Measurements from ENCODE around the gene TSNAXIP1. TPM values are rescaled to one million over a fixed set of nuclear protein-coding genes. Genes with fewer than 3 reads are reported as not detected.

Gene TSNAXIP1
- total RNA-seq, 3 donors from 2014 or later (not counting 1 experiment from before 2014, with no cell fraction given): 0.15 to 0.68 TPM; not detected in 1

GRCh38 chr16:67828651-67829050, 22.0 kb downstream of the TSNAXIP1 start:
- no peaks in the 10 kb centered on the region for H3K9me3 Mint-ChIP-seq
- no peak overlapping the region for H3K4me3 Mint-ChIP-seq
- peaks cover 3 to 19% of the 10 kb centered on the region in 2 donors for H3K4me1 Mint-ChIP-seq
- TF ChIP-seq CTCF (IDR thresholded peaks at IDR 0.05): no peak
- H3K36me3 ChIP-seq (ENCODE audit: control insufficient read depth, insufficient read depth, low read length): peaks cover 25% of the 10 kb centered on the region
- H3K27ac Mint-ChIP-seq: no peak overlapping the region
- no peaks in the 10 kb centered on the region for H3K36me3 Mint-ChIP-seq
- H3K27ac ChIP-seq (ENCODE audit: low read length): no peak overlapping the region
- 97% methylated on average over 4 of the region's 4 CpGs for WGBS (ENCODE audit: insufficient coverage)
- H3K27me3 ChIP-seq (ENCODE audit: control insufficient read depth, insufficient read depth, low read length): no peaks in the 10 kb centered on the region
- H3K4me3 ChIP-seq (ENCODE audit: low read length): no peak overlapping the region
- ATAC-seq (no peak), DNase-seq (no peak)
- no peaks in the 10 kb centered on the region for H3K9me3 ChIP-seq (ENCODE audit: control insufficient read depth, insufficient read depth, low read length)
- H3K27me3 Mint-ChIP-seq (ENCODE audit: low read depth in 2 of 2): no peaks in the 10 kb centered on the region
- peaks cover 9% of the 10 kb centered on the region for H3K4me1 ChIP-seq (ENCODE audit: control insufficient read depth, insufficient read depth, low read length)
- intact Hi-C loops (cut with micrococcal nuclease): no loop called here

- ATAC-seq: no peak
- peaks cover 6 to 23% of the 10 kb centered on the region in 2 donors for H3K4me1 Mint-ChIP-seq
Measured at GRCh38 chr16:67833030-67833414, 26.3 kb downstream of the TSNAXIP1 start.

GRCh38 chr16:67833415-67834241, 26.9 kb downstream of the TSNAXIP1 start:
- peaks cover 6 to 23% of the 10 kb centered on the region in 2 donors for H3K4me1 Mint-ChIP-seq
- H3K4me3 Mint-ChIP-seq: peak overlapping the region; percentile 96
- no peaks in the 10 kb centered on the region for H3K27me3 Mint-ChIP-seq (ENCODE audit: low read depth in 2 of 2)
- H3K36me3 Mint-ChIP-seq: no peaks in the 10 kb centered on the region
- H3K4me3 ChIP-seq (ENCODE audit: low read length): peak overlapping the region; percentile 72
- H3K36me3 ChIP-seq (ENCODE audit: control insufficient read depth, insufficient read depth, low read length): peaks cover 25% of the 10 kb centered on the region
- intact Hi-C loops (cut with micrococcal nuclease): loop anchor here (1.0 to 2.0 kb wide), 2 partner anchors 9 to 13 kb away; partner anchors contain the start of genes CENPT, NUTF2 and THAP11
- no peaks in the 10 kb centered on the region for H3K27me3 ChIP-seq (ENCODE audit: control insufficient read depth, insufficient read depth, low read length)
- H3K27ac Mint-ChIP-seq: peak overlapping the region; percentile 82 to 95
- H3K27ac ChIP-seq (ENCODE audit: low read length): peak overlapping the region; percentile 31
- no peaks in the 10 kb centered on the region for H3K9me3 ChIP-seq (ENCODE audit: control insufficient read depth, insufficient read depth, low read length)
- peaks cover 16% of the 10 kb centered on the region for H3K4me1 ChIP-seq (ENCODE audit: control insufficient read depth, insufficient read depth, low read length)
- WGBS (ENCODE audit: insufficient coverage): under 1% methylated on average over 49 of the region's 49 CpGs
- TF ChIP-seq CTCF (IDR thresholded peaks at IDR 0.05): no peak
- no peaks in the 10 kb centered on the region for H3K9me3 Mint-ChIP-seq
- ATAC-seq: peak; percentile 99 to 100 (median 99)
- DNase-seq: peak; percentile 92 to 95

More at GRCh38 chr16:67833030-67833414, 26.3 kb downstream of the TSNAXIP1 start:
- Histone ChIP-seq H3K4me3 (ENCODE audit: low read length) (peak overlapping the region; percentile 72), H3K27ac (ENCODE audit: low read length) (peak overlapping the region; percentile 31), H3K4me1 (ENCODE audit: control insufficient read depth, insufficient read depth, low read length) (peaks cover 16% of the 10 kb centered on the region), H3K27me3 (ENCODE audit: control insufficient read depth, insufficient read depth, low read length) (no peaks in the 10 kb centered on the region), H3K9me3 (ENCODE audit: control insufficient read depth, insufficient read depth, low read length) (no peaks in the 10 kb centered on the region), H3K36me3 (ENCODE audit: control insufficient read depth, insufficient read depth, low read length) (peaks cover 25% of the 10 kb centered on the region)
- no peaks in the 10 kb centered on the region for H3K36me3 Mint-ChIP-seq
- 4% methylated on average over 3 of the region's 3 CpGs for WGBS (ENCODE audit: insufficient coverage)
- H3K9me3 Mint-ChIP-seq: no peaks in the 10 kb centered on the region
- peak overlapping the region; percentile 96 for H3K4me3 Mint-ChIP-seq
- no peak for TF ChIP-seq CTCF (IDR thresholded peaks at IDR 0.05)
- no peaks in the 10 kb centered on the region for H3K27me3 Mint-ChIP-seq (ENCODE audit: low read depth in 2 of 2)
- no peak for DNase-seq
- peak overlapping the region in 1 of 2 donors; percentile 95 for H3K27ac Mint-ChIP-seq
- intact Hi-C loops (cut with micrococcal nuclease): loop anchor here (1.0 to 2.0 kb wide), 2 partner anchors 9 to 14 kb away; partner anchors contain the start of genes CENPT, NUTF2 and THAP11
